ENCODE measurements around the gene INMT.
A peak's percentile ranks its signal among the peaks of the same experiment; 100 is the strongest.

The INMT gene

GRCh38 chr7:30738026-30738915 lies 13.7 kb upstream of the INMT start:
- Histone ChIP-seq H3K4me1 (ENCODE audit: control insufficient read depth in 1 of 2, insufficient read depth in 1 of 2, low read depth in 1 of 2, low read length in 1 of 2) (no peaks in the 10 kb centered on the region), H3K9me3 (no peaks in the 10 kb centered on the region), H3K4me3 (ENCODE audit: low read depth in 1 of 2, low read length in 1 of 2) (no peak overlapping the region), H3K27ac (no peak overlapping the region), H3K36me3 (no peaks in the 10 kb centered on the region), H3K27me3 (peaks cover 7% of the 10 kb centered on the region)
- TF ChIP-seq, protein P1, sequence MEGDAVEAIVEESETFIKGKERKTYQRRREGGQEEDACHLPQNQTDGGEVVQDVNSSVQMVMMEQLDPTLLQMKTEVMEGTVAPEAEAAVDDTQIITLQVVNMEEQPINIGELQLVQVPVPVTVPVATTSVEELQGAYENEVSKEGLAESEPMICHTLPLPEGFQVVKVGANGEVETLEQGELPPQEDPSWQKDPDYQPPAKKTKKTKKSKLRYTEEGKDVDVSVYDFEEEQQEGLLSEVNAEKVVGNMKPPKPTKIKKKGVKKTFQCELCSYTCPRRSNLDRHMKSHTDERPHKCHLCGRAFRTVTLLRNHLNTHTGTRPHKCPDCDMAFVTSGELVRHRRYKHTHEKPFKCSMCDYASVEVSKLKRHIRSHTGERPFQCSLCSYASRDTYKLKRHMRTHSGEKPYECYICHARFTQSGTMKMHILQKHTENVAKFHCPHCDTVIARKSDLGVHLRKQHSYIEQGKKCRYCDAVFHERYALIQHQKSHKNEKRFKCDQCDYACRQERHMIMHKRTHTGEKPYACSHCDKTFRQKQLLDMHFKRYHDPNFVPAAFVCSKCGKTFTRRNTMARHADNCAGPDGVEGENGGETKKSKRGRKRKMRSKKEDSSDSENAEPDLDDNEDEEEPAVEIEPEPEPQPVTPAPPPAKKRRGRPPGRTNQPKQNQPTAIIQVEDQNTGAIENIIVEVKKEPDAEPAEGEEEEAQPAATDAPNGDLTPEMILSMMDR (IDR thresholded peaks at IDR 0.05) = no peak

DNA sequence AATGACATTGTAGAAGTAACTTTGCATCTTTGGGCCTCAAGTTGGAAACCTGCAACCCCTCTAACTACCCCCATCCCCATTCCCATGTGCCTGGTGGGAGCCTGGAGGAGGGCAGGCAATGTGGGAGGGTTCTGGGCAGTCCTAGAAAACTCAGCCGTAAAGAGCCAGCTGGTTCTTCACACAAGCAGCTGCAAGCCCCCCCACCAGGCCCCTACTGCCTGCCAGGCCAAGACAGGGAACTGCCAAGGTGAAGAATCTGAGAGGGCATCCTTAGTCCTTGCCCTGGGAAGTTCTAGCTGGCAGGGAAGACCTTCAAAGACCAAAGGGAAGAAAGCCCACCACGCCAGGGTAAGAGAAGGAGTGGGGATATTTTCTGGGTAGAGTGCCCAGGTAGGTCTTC lies 12.2 kb upstream of the INMT start:
- Histone ChIP-seq H3K4me1 (ENCODE audit: control insufficient read depth in 1 of 2, insufficient read depth in 1 of 2, low read depth in 1 of 2, low read length in 1 of 2) (no peaks in the 10 kb centered on the region), H3K27ac (no peak overlapping the region), H3K4me3 (ENCODE audit: low read depth in 1 of 2, low read length in 1 of 2) (no peak overlapping the region), H3K36me3 (no peaks in the 10 kb centered on the region), H3K27me3 (peaks cover 7% of the 10 kb centered on the region), H3K9me3 (no peaks in the 10 kb centered on the region)
- TF ChIP-seq, protein P1 (IDR thresholded peaks at IDR 0.05) = no peak

DNA sequence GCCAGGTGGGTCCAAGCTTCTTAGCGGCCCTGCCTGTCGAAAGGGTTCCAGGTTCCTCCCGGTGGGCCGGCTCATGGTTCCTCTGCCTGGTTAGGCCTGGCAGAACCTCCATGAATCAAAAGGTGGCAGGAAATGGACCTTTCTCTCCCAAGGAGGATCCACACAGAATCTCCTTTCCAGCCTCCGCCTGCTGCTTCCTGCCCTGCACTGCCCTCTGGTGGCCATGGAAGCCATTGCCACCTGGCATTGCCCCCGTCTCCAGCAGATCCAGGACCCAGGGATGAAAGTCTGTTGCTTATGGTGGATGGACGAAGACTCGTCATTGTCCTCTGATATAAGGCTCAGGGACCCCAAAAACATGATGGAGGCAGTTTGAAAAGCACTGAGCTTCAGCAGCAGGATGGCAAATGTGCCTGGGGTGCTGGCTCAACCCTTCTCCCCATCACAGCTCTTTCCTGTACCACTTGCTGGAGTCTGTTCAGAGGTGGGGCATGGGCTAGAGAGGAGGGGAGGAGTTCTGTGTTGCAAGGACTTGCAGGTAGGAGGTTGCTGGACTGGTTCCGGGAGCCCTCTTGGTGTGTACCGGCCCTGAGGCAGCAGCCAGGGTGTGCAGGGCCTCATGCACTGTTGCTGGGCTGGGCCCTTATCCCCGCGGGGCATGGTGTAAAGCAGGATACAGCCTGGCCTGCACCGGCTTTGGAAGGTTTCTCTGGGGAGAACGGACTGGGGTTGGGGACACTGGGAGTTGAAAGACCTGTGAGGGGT lies 11.3 kb upstream of the INMT start:
- TF ChIP-seq, protein P1 (IDR thresholded peaks at IDR 0.05) = peak; percentile 80
- peaks cover 7% of the 10 kb centered on the region for H3K27me3 ChIP-seq
- H3K36me3 ChIP-seq = no peaks in the 10 kb centered on the region
- H3K9me3 ChIP-seq = no peaks in the 10 kb centered on the region
- H3K4me1 ChIP-seq (ENCODE audit: control insufficient read depth in 1 of 2, insufficient read depth in 1 of 2, low read depth in 1 of 2, low read length in 1 of 2) = no peaks in the 10 kb centered on the region
- H3K4me3 ChIP-seq (ENCODE audit: low read depth in 1 of 2, low read length in 1 of 2) = no peak overlapping the region
- H3K27ac ChIP-seq = no peak overlapping the region

DNA sequence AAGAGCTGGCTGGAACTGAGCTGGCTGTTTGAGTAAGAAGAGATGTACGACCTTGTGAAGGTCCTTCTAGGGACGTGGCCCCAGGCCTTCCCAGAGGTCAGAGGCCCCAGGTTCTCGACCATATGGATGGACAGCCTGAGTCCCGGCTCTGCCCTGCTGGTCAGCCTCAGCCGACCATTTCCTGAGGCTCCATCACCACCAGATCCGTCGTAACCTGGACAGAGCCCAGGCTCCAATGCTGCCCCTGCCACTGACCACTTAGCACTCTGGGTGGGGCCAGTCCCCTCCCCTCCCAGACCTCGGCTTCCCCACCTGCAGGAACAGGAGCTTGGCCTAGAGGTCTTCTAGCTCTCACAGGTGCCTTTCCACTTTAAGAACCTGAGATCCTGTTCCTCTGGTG lies 10.6 kb upstream of the INMT start:
- no peaks in the 10 kb centered on the region for H3K4me1 ChIP-seq (ENCODE audit: control insufficient read depth in 1 of 2, insufficient read depth in 1 of 2, low read depth in 1 of 2, low read length in 1 of 2)
- peaks cover 7% of the 10 kb centered on the region for H3K27me3 ChIP-seq
- H3K27ac ChIP-seq = no peak overlapping the region
- no peak overlapping the region for H3K4me3 ChIP-seq (ENCODE audit: low read depth in 1 of 2, low read length in 1 of 2)
- TF ChIP-seq, protein P1 (IDR thresholded peaks at IDR 0.05) = no peak
- no peaks in the 10 kb centered on the region for H3K9me3 ChIP-seq
- no peaks in the 10 kb centered on the region for H3K36me3 ChIP-seq

DNA sequence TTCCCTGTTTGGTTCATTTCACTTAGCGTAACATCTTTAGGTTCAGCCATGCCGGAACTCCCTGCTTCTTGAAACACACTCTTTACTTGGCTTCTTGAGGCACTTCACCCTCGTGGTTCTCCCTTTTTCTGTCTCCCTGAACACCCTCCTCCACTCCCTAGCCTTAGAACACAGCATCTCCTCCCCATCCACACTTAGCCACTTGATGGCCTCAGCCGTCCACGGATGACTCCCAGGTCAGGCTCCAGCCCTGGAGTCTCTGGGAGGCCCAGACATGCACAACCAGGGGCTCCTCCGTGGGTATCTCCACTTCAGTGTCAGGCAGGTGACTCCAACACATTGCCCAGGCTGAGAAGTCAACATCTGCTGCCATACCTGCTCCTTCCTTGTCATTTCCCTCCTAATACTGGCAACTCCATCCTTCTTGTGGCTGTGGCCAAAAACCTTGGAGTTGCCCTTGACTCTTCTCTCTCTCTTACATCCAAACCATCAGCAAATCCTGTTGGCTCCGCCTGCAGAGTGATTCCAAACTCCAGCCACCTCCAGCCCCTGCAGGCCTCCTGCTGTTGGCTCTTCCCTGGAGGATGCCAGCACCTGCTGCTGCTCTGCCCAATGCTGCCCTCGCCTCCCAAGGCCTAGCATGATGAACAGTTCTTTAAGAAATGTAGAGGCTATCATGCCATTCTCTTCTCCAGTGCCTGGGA lies 8.4 kb upstream of the INMT start:
- no peaks in the 10 kb centered on the region for H3K9me3 ChIP-seq
- no peaks in the 10 kb centered on the region for H3K4me1 ChIP-seq (ENCODE audit: control insufficient read depth in 1 of 2, insufficient read depth in 1 of 2, low read depth in 1 of 2, low read length in 1 of 2)
- H3K27ac ChIP-seq = no peak overlapping the region
- no peaks in the 10 kb centered on the region for H3K36me3 ChIP-seq
- TF ChIP-seq, protein P1 (IDR thresholded peaks at IDR 0.05) = no peak
- H3K4me3 ChIP-seq (ENCODE audit: low read depth in 1 of 2, low read length in 1 of 2) = no peak overlapping the region
- peaks cover under 1% of the 10 kb centered on the region for H3K27me3 ChIP-seq
